NCI-H2171 treated with DMSO at 0.1 percent for 48 hours (cell line): ENCODE results near the gene BEST1.

Source experiments
- DNase-seq: peaks from one replicate; lab custom pipeline; 2025; lab: John Stamatoyannopoulos, UW

BEST1 gene

DNA sequence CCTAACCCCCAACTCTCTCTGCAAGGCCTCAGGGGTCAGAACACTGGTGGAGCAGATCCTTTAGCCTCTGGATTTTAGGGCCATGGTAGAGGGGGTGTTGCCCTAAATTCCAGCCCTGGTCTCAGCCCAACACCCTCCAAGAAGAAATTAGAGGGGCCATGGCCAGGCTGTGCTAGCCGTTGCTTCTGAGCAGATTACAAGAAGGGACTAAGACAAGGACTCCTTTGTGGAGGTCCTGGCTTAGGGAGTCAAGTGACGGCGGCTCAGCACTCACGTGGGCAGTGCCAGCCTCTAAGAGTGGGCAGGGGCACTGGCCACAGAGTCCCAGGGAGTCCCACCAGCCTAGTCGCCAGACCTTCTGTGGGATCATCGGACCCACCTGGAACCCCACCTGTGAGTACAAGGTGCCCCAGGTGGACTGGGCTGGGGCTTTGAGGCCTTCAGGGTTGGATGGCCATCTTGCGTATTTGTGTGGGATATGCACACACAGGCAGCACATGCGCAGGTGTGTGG, at the start of gene BEST1:
Gene BEST1 (plus strand): TSS at position 317 of the 513 bp plus-strand sequence. CDS start 1,456 bp downstream, outside the sequence.
- no peak for DNase-seq

DNA sequence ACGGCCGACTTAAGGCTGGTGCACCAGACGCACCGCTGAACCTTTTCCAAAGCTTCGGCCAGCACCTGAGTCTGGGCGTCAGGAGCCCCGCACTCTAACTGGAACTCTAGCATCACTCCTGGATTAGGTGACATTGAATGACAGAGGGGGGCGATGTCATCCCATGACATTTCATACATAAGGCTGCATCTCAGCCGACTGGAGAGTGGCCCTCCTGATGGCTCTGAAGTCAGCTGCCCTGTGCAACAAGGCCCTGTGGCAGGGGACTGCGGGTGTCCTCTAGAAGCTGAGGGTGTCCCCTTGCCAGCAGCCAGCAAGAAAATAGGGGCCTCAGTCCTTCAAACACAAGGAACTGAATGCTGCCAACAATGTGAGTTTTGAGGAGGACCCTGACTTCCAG, 48.8 kb upstream of the BEST1 start:
- DNase-seq = no peak

DNA sequence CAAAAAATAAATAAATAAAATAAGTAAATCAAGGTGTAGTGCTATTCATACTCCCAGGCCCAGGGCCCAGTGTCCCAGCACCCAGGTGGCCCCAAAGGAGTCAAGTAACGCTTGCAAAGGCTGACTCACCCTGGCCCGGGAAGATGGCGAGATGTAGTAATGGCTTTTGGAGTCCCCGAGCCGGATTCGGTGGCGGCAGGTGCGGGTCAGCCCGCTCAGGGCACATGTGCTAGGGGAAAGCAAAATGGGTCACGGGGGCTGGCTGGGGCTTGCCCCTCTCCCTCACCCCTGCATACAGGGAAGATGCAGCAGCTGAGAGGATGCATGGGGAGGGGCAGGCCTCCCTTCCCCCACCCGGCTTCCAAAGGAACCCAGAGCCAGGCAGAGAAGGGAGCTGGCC, 47.8 kb upstream of the BEST1 start:
- no peak for DNase-seq

DNA sequence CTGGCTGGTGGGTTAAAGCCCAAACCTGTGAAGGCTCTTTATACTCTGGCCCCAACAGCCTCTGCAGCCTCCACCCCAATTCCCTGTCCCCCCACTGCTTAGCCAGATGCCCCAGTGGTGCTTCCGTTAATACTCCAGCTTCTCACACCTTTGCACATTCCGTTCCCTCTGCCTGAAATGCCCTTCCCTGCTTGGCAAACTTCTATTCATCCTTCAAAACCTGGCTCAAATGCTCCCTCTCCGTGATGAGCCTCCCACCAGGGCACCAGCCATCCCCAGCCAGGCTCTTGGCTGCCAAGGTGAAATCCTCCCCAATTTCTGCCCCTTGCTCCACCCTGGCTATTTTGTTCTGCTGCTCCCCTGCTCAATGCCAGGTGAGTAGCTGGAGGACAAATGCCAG, 46.3 kb upstream of the BEST1 start:
- no peak for DNase-seq

DNA sequence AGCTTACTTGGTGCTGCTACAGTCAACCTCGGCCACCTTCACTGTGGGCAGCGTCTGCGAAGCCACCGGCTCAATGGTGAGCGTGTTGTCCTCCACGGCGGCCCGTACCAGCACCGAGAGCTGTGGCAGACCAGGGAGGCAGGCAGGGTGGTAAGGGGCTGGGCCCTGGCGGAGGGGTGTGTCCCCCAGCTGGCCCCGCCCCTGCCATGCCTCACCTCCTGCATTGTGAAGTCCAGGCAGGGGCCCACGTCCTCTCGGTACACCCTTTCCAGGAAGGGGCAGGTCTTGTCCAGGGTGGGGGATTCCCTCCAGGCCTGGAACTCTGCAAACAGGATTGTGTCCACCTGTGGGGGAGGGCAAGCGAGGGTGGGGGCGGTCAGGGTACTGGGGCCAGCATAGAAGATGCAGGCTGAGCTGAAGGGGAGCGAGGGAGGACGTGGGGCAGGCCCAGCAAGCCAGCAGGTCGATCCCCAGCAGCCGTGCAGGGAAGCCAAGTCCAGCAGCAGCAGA, 45.6 kb upstream of the BEST1 start:
- DNase-seq = no peak

DNA sequence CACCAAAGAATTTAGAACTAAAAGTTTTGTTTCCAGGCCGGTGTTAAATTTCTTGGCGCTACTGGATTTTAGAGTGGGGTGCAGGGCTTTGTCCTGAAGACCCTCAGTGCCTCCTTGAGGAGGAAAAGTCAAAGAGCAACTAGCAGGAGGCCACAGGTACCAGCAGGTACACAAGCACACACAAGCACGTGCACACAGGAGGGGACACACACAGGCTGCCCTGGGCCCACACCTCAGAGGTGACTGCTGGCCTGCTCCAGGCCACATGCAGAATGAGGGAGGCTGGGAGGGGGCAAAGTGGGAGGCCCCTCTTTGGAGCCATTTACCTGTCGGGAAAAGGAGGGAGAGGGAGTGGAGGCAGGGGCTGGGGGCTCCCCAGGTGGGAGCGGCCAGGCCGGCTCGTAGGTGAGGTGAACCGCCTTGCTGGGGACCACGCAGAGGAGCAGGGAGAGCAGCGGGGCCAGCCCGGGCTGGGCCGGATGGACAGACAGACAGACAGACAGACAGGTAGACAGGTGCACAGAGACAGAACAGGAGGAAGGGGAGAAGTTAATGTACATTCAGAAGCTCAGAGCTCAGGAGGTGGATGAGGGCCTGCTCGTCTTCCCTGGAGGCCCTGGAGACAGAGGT, 45.0 kb upstream of the BEST1 start:
- no peak for DNase-seq

DNA sequence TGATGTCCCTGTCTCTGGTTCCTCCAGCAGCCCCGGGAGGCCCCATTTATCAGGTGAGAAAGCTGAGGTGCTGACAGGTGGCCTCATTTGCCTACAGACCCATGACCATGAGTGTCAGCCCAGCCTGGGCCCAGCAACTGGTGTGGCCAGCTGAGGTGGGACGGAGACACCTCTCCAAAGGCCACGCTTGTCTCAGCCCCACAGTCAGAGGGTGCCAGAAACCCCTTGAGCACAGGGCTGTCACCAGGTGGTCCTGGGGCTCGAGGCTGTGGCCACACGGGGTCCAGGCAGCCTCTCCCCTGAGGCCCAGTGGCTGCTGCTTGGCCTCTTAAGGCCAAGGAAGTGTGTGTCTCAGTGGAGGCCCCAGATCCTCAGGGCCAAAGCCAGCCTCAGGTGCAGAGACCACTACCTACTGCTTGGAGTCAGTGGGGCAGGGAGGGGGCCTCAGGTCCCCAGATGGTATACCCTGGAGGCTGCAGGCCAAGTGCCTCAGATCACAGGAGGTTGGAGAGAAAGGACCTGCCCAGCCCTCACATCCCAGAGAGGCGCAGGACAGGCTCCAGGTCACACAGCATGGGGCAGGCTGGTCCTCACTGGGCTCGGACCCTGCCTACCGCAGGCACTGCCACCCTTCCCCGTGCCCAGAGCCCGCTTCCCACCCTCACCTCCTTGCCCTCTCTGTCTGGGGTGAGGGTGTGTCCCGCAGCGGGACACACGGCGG, 44.2 kb upstream of the BEST1 start:
- DNase-seq = no peak

DNA sequence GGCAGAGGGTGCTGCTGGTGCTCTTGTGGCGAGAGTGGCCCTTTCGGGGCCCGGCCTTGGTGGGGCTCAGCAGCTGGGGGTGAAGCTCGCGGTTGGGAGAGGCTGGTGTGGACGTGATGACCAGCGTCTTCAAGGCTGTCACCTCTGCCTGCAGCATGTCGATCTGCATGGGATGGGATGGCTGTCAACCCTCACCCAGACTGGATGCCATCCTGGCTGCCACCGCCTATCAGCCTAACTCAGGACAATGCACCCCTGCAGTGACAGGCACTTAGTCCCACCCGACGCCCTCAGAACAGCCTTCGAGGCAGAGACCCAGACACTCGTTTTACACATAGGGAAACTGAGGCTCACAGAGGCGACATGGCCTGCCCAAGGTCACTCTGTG, 43.6 kb upstream of the BEST1 start:
- DNase-seq = no peak

DNA sequence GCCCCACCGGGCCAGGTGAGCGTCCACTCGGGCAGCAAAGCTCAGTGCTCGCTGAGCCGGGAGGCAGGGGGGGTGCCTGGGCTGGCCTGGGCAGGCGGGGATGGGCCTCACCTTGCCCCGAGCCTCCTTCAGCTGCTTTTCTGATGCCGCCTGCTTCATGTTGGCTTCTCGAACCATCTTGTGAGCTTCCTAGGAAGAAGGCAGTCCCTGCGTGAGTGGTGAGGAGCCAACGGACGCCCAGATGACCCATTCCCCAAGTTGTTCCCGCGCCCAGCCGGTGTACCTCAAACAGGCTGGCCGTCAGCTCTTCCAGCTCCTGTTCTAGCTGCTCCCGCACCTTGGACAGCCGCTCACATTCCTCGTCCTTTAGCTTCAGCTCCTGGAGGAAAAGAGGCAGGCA, 42.9 kb upstream of the BEST1 start:
- no peak for DNase-seq

DNA sequence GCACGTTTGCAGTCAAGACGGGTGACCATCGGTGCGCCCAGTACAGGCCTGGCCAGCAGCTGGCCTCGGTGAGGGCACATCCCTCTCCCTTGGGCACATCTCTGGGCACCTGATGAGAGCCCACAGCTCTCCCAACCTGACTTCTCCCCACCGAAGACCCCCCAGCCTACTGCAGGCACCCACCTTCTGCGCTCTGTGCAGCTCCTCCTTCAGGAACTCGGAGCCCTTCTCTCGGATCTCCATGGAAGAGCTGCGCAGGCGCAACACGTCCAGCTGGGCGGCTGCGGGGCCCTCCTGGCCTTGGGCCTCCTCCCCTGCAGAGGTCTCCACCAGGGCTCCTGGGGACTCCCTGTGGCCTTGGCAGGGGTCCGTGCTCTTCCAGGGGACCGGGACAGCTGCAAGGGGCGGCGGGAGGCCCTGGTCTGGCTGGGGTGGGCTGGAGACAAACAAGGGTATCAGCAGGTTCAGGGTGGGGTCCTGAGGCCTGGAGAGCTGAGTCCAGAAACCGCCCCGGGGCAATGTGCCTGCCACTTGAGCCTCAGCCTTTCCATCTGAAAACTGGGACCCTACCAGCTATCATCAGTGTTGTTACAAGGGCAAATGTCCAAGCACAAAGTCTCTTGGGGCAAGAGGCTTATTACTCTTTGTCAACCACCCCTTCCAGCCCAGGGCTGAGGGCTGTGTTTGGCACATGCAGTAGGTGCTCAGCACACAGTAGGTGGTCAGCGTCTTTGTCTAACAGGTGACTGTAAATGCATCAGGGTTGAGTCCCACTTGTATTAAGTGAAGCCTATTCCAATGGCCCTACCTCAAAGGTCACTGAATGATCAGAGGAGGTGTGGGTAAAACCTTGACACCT, 42.1 kb upstream of the BEST1 start:
- DNase-seq = no peak

DNA sequence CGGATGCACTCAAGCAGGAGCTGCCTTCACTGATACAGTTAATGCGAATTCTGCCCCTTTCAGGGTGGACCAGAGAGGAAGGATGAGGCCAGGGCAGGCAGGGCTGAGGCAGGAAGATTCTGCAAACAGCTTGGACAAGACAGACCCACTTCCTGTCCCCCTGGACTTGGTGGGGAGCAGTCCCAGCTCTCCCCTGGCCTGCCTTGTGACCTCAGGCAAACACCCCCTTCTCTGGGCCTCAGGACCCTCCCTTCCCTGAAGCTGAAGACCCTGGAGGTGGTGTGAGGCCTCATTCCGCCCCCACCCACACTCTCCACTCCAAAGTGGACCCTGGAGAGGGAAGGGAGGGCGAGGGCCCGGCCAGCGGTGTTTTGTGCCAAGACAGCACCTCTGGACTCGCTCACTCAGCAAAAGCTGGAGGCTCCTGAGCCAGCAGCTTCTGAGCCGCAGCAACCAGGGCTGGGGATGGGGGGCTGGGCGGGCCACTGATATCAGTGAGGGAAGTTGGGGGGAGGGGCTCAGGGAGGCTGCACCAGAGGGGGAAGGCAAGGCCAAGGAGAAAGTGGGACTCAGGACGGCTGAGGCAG, 41.3 kb upstream of the BEST1 start:
- no peak for DNase-seq

DNA sequence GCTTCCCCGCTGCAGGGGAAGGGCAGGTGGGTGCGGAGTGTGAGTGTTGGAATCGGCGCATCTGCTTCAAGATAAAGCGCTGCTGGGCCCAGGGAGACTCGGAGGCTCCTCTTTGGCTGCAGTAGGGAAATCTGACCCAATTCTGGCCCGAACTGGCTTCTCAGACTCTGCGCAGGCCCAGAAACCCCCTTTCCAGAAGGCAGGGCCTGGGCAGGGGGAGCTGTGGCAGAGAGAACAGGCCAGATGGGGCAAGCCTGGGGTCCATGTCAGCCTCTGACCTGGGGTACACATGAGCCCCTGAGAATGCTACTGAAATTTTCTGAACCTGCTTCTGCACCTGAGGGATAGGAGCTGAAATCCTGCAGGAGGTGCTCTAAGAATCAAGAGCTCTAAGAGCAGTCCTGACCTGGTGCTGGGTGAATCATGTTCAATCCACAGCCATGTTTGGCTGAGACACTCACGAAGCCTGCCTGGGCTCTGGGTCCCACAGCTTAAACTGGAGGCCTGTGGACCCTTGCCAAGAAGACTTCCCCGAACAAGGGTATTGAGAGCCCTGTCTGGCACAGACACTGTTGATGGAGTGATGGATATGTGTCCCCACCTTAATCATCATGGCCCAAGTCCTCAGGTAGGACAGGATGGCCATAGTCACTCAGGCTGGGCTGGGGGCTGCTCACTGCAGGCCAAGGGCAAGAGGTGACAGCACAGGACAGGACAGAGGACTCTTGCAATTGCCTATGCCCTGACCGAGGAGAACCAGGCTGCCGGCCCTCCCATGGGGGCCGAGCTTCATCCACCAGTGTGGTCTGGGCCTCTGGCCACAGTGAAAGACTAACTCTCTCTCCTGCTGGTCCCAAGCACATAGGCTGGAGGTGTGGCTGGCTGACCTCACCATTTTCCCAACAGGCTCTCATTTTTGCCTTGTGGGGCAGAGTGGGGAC, 39.7 kb upstream of the BEST1 start:
- no peak for DNase-seq

DNA sequence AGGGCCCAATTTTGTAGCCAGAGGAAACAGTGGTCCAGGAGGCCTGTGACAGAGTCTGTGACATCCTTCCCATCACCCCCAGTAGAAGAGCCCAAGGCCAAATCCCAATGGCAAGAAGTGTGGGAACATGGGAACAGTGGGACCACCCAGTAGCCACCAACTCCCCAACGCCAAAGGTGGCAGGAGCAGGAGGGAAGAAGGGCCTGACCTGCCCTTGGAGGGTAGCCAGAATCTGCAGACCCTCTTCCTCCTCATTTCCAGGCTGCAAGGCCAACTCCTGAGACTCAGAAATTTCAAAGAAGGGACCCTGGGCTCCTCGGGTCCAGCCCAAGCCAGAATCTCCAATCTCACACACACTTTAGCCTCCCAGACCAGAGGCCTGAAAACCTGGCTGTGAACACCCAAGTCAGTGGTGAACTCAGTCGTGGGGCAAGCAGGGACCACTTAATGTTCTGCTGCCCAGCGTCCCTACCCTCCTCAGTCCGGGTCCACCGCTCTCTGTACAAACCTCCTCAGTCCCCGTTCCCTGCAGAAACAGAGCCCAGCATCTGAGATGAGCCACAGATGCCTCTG, 38.9 kb upstream of the BEST1 start:
- DNase-seq = no peak

DNA sequence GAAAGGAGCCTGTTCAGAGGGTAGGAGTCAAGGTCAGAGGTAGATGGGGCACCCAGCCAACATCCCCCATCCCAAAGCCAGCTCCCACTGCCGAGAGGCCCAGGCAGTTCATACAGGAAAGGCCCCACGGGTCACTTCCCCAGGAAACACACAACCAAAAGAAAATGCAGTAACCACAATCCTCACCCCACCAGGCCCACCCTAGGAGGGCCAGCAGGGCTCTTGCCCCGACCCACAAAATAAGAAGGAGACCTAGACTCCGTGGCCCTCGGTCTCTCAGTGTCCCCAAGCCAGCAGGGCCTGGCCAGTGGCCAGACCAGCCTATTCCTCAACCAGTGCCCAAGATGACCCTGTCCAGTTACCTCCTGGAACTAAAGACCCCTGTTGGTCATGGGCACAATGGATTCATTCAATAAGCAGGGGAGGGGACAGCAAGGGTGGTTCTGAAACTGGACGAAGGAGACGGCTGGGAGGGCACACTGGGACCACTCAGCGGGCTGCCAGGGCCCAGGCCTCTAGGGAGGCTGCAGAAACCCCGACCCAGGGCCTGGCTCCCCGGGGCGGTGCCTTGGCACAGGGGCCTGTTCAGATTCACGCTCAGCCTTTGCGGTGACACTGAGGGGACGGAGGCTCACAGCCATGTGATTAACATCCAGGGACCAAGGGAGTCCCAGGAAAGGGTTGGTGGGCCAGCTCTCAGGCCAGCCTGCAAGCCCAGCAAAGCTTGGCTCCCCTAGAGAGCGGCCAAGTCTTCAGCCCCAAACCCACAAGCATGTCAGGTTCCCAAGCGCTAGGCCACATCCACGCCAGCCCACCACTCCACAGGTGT, 38.2 kb upstream of the BEST1 start:
- no peak for DNase-seq

DNA sequence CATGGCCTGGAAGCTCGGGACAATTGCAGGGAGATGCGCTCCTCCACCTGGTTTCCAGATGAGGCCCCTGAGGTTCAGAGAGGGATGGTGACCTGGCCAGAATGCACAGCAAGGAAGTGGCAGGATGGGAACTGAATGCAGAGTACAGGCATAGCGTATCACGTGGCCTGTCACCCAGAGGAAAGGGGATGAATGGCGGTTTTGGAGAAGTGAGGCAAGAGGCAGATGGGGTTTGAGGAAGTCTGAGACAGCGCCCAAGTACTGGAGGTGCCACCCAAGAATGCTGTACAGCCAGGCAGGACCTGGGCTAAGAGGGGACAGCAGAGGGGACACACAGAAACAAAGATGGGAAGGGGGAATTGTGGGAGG, 37.6 kb upstream of the BEST1 start:
- DNase-seq = no peak

DNA sequence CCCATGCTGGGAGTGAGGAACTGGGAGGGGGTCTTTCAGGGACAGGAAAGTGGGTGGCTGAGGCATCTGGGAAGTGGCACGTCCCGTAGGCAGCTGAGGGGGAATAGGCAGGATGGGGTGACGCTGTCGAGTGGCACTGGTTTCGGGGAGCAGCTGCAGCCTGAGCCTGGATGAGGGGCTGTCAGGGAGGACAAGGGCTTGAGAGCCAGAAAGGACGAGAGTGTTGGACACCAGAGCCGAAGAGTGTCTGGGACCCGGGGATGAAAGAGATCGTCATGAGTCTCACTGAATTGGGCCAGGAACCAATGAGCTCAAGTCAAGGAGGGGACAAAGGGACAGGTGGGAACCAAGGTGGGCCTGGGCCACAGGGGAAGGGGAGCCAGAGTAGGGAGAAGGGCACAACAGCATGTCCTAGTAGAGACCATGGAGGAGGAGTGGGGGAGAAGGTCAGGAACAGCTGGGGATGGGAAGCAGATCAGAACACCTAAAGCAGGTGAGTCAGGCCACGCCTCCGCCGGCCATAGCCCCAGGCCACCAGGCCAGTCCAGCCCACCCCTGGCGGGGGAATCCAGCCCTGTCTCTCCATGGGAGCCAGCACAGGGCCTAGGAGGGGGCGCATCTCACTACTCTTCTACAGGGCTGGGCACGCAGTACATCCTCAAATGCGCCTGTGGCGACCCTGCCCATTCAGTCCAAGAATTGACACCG, 37.0 kb upstream of the BEST1 start:
- DNase-seq = no peak

DNA sequence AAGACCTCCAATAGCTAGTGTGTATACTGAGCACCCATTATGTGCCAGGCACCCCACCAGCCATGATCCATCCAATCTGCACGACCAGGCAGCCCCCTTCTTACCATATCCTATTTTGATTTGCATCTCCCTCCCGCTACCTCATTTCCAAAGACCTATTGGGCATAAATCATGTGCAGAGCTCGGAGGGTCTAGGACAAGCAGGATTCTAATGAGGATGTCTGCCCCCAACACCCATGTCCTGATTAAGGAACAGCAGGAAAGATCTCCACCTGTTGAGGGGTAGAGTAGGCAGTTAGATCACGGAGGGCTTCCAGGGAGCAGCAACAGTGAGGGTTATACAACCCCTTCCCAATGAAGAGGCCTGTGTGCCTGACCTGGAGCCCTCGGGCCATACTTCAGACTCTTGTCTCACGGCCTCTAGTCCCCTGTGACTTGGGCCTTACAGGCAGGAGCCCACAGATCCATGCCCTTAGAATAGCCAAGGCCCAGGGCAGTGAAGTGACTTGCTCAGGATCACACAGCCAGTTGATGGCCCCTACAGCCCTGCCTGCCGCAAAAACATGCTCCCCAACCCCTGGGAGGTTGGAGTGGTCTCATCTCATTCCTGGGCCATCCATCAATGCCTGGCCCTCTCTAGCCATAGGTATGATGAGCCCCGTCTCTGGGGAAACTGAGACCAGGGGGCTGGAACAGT, 36.3 kb upstream of the BEST1 start:
- no peak for DNase-seq

DNA sequence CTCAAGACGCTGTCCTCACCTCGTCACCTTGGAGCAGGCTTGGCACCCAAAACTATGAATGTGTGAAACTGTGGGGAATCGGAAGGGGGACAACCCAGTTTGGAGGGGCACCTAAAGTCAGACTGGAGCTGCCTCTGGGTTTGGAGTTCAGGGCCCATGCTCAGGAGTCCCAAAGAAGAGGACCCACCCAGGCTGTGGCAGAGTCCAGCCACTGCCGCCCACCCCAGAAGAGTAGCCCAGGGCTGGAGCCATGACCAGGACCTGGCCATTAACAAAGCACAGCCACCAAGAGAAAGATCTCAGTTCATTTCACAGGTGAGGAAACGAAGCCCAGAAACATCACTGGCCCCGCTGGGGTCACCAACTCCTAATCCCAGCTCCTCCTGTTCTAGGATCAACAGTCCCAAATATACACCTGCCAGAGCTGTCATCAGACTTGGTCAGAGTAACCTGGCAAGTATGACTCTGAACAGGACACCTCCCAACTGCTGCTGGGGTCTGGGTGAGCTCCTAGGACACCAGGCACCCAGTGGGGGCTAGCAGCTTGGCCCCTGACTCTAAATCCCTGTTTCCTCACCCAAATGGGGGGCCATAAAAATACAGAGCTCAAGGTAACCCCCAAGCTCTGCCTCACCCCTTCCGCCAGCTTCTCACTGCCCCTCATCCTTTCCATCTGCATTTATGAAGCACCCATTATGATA, 35.5 kb upstream of the BEST1 start:
- no peak for DNase-seq
